GM12892 (cell line): ENCODE data around the gene L3MBTL3.

Source experiments
- POLR2A ChIP-seq: IDR thresholded peaks from 2 replicates; pipeline ENCODE4 v1.6.1; 2011; ENCODE audit warnings: low read depth, low read length, control low read depth
- POLR2AphosphoS5 ChIP-seq: IDR thresholded peaks from 2 replicates; pipeline ENCODE4 v1.6.1; 2011; ENCODE audit warnings: low read depth, low read length, control low read depth

- TF ChIP-seq POLR2A = no peak
- no peak for TF ChIP-seq POLR2AphosphoS5
Measured at GRCh38 chr6:130185658-130186057, 167.3 kb downstream of the L3MBTL3 start.
